HFFc6 (cell line): Measurements from ENCODE around the gene MEX3D. TPM values are rescaled to one million over a fixed set of nuclear protein-coding genes. Genes with fewer than 3 reads are reported as not detected.

Experiments used
- DNase-seq: peaks from one replicate; pipeline ENCODE4 v3.0.0-alpha.2; 2018
- H3K27ac Mint-ChIP-seq: 2 replicates; pipeline ENCODE4 v1.8.0; 2020; ENCODE audit warnings: mild to moderate bottlenecking, mixed read lengths
- H3K27me3 Mint-ChIP-seq: 2 replicates; pipeline ENCODE4 v1.8.0; 2021; ENCODE audit warnings: mild to moderate bottlenecking, moderate library complexity, mixed read lengths; ENCODE audit not compliant: insufficient read depth
- H3K36me3 Mint-ChIP-seq: 2 replicates; pipeline ENCODE4 v1.8.0; 2021; ENCODE audit warnings: low read depth, mixed read lengths
- H3K4me1 Mint-ChIP-seq: 2 replicates; pipeline ENCODE4 v1.8.0; 2020; ENCODE audit warnings: low read depth, mixed read lengths
- H3K4me3 Mint-ChIP-seq: 2 replicates; pipeline ENCODE4 v1.8.0; 2020; ENCODE audit warnings: mild to moderate bottlenecking, moderate library complexity, mixed read lengths
- H3K9me3 Mint-ChIP-seq: 2 replicates; pipeline ENCODE4 v1.8.0; 2020; ENCODE audit warnings: mild to moderate bottlenecking, mixed read lengths
- CTCF ChIP-seq: fragments of 200-600 bp; sonication (generic); IDR thresholded peaks from 2 replicates; pipeline ENCODE4 v1.5.0; 2021; ENCODE audit warnings: antibody characterized with exemption, mild to moderate bottlenecking
- total RNA-seq, 6 experiments: library from RNA; stranded (reverse); fragmentation: NEBNext Ultra II Directional; extraction: Animal tissue kit (Norgen Biotek cat#: 25700); gene quantifications; 2 replicates in 1 of 6; 3 replicates in 5 of 6; pipeline ENCODE4 v1.2.3, GENCODE V29; 2021

The MEX3D gene
- total RNA-seq, 6 experiments from 2014 or later, result 28.6 to 36.7 (median 31.4) TPM

- Mint-ChIP-seq H3K4me1 (no peaks in the 10 kb centered on the region), H3K4me3 (0 out of 2 replicates have a peak overlapping the region, but pooled peaks have one; percentile 20), H3K27ac (no peak overlapping the region)
Measured at GRCh38 chr19:1514295-1514661, 53.8 kb downstream of the MEX3D start.

GRCh38 chr19:1513499-1514294 lies 54.4 kb downstream of the MEX3D start:
- no peak overlapping the region; the same call in 1 of the 2 replicates for H3K27ac Mint-ChIP-seq
- TF ChIP-seq CTCF, result peak; percentile 85
- DNase-seq, result peak; percentile 22
- H3K9me3 Mint-ChIP-seq, result 0 out of 2 replicates have a peak, but pooled peaks cover 2% of the 10 kb centered on the region
- H3K27me3 Mint-ChIP-seq, result peaks cover 2% of the 10 kb centered on the region
- no peaks in the 10 kb centered on the region for H3K36me3 Mint-ChIP-seq
- no peaks in the 10 kb centered on the region for H3K4me1 Mint-ChIP-seq
- peak overlapping the region; percentile 20; the same call in 1 of the 2 replicates for H3K4me3 Mint-ChIP-seq

More at GRCh38 chr19:1514295-1514661, 53.8 kb downstream of the MEX3D start:
- no peak for DNase-seq
- H3K36me3 Mint-ChIP-seq, result no peaks in the 10 kb centered on the region
- peaks cover 2% of the 10 kb centered on the region for H3K27me3 Mint-ChIP-seq
- TF ChIP-seq CTCF, result no peak
- H3K9me3 Mint-ChIP-seq, result no peaks in the 10 kb centered on the region

DNA sequence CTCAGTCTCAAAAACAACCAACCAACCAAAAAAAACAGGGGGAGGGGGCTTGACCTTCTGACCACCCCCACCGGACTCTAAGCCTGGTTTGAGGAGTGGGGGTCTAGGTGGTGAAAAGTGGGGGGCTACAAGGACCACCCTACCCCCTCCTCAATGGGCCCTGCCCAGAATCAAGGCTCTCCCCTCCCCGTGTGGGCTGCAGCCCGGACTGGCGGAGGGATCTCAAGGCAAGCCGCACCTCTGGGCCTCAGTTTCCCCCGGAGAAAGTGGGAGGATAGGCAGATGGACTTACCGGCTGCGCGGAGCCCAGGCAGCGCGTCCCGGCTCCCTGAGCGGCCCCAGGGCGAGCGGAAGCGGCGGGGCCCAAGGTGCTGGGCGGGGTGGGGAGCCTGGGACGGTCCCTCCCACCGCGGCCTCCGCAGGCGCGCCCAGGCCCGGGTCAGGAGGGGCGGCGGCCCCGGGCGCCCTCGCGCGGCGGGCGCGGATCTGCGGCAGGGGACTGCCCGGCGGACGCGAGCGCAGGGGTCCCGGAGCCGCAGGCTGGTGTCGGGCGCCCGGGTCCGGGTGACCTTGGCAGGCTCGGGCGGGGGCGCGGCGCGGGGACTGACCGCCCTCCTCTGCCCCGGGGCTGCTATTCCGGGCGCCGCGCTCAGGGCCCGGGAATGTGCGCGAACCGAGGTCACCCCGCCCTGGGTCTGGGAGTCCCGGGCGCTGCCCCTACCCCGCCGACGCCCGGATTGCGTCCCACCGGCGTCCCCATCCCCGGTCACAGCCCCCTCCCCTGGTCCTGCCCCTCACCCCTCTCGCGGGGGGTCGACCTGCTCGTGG lies 55.2 kb downstream of the MEX3D start, which contains the start of gene ADAMTSL5:
ADAMTSL5 (minus strand) TSS at position 349 of the 828 bp plus-strand sequence. CDS start 2,076 bp downstream, outside the sequence.
- peak within 1 kb of the TSS; percentile 84 for H3K4me3 Mint-ChIP-seq
- H3K36me3 Mint-ChIP-seq, result no peaks in the 10 kb centered on the region; the same call in 1 of the 2 replicates
- peaks cover 2% of the 10 kb centered on the region for H3K27me3 Mint-ChIP-seq
- DNase-seq, result peak; percentile 18
- no peak for TF ChIP-seq CTCF
- 0 out of 2 replicates have a peak, but pooled peaks cover 3% of the 10 kb centered on the region for H3K9me3 Mint-ChIP-seq
- H3K27ac Mint-ChIP-seq, result peak within 1 kb of the TSS; percentile 60
- peaks cover under 1% of the 10 kb centered on the region; the same call in 1 of the 2 replicates for H3K4me1 Mint-ChIP-seq

DNA sequence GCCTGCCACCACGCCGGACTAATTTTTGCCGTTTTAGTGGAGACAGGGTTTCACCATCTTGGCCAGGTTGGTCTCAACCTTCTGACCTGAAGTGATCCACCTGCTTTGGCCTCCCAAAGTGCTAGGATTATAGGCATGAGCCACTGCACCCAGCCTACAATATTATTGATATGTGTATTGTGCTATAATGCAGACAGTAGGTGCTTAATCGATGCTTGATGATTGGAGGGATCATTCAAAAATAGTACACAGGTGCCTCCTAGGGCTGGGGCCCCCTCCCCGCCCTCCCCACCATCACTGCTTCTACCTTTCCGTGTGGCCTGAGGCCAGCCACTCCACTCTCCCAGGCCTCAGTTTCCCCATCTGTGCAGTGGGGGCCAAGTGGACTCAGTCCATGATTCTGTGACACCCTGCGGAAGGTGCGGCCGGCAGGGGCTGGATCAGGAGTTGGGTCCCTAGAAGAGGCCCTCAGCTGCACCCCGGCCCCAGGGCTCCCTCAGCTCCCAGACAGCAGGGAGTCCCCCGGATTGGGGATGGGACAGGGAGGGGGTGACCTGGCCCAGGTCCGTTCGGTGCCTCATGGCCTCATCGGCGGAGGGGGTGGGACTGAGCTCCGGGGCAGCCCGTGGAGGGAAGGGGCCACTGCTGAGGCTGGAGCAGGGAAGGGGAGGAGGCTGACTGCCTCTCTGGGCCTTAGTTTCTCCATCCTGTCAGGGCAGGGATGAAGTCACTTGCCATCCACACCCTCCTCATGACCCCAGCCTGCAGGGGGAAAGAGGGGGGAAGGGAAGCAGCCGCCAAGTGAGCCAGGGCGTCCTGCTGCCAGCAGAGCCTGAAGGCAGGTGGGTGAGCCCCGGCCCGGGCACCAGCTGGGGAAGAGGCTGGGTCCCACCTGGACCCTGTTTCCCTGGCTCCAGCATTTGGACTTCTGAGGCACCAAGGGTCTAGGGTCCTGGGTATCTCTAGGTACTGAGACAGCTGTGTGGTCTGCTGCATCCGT lies 56.5 kb downstream of the MEX3D start:
- H3K27me3 Mint-ChIP-seq, result peaks cover 2% of the 10 kb centered on the region; the same call in 1 of the 2 replicates

More for the DNA sequence above, 56.5 kb downstream of the MEX3D start:
- Mint-ChIP-seq H3K27ac (no peak overlapping the region), H3K9me3 (0 out of 2 replicates have a peak, but pooled peaks cover 3% of the 10 kb centered on the region), H3K4me3 (peak overlapping the region; percentile 84), H3K36me3 (no peaks in the 10 kb centered on the region; the same call in 1 of the 2 replicates), H3K4me1 (peaks cover 5% of the 10 kb centered on the region; the same call in 1 of the 2 replicates)
- no peak for DNase-seq
- no peak for TF ChIP-seq CTCF
